GM19193 (cell line): ENCODE data around the gene SPOCK1.

Source experiments
- POLR2A ChIP-seq: IDR thresholded peaks from 4 replicates; pipeline ENCODE4 v1.6.1; 2011; ENCODE audit not compliant: insufficient read depth, insufficient read length; ENCODE audit errors: extremely low read depth

SPOCK1 gene

GRCh38 chr5:137341831-137342230 lies 157.3 kb downstream of the SPOCK1 start:
- no peak for TF ChIP-seq POLR2A

- no peak for TF ChIP-seq POLR2A
These were observed 158.2 kb downstream of the SPOCK1 start for GRCh38 chr5:137340881-137341280.

GRCh38 chr5:137336565-137337120 lies 162.5 kb downstream of the SPOCK1 start:
- TF ChIP-seq POLR2A, result no peak

- TF ChIP-seq POLR2A, result no peak
These were observed 163.0 kb downstream of the SPOCK1 start for GRCh38 chr5:137336161-137336560.

GRCh38 chr5:137335493-137335892 lies 163.6 kb downstream of the SPOCK1 start:
- no peak for TF ChIP-seq POLR2A

- TF ChIP-seq POLR2A, result no peak
These were observed 165.2 kb downstream of the SPOCK1 start for GRCh38 chr5:137333928-137334327.

GRCh38 chr5:137333475-137333874 lies 165.7 kb downstream of the SPOCK1 start:
- no peak for TF ChIP-seq POLR2A

GRCh38 chr5:137332296-137332695 lies 166.8 kb downstream of the SPOCK1 start:
- TF ChIP-seq POLR2A, result no peak

GRCh38 chr5:137329586-137330296 lies 169.4 kb downstream of the SPOCK1 start:
- no peak for TF ChIP-seq POLR2A

- TF ChIP-seq POLR2A, result no peak
These were observed 170.1 kb downstream of the SPOCK1 start for GRCh38 chr5:137328991-137329390.

- no peak for TF ChIP-seq POLR2A
These were observed 170.7 kb downstream of the SPOCK1 start for GRCh38 chr5:137328463-137328862.

GRCh38 chr5:137325721-137326120 lies 173.4 kb downstream of the SPOCK1 start:
- no peak for TF ChIP-seq POLR2A

GRCh38 chr5:137320056-137321045 lies 178.8 kb downstream of the SPOCK1 start:
- TF ChIP-seq POLR2A, result no peak

- no peak for TF ChIP-seq POLR2A
These were observed 181.1 kb downstream of the SPOCK1 start for GRCh38 chr5:137318027-137318426.

GRCh38 chr5:137316346-137316736 lies 182.8 kb downstream of the SPOCK1 start:
- no peak for TF ChIP-seq POLR2A
